ENCODE measurements around the gene CHD2.
"Not testable (repeated sequence)": the region's sequence is repeated elsewhere in the genome, so short reads cannot be mapped to it uniquely, and the experiment has no call there.

The CHD2 gene

DNA sequence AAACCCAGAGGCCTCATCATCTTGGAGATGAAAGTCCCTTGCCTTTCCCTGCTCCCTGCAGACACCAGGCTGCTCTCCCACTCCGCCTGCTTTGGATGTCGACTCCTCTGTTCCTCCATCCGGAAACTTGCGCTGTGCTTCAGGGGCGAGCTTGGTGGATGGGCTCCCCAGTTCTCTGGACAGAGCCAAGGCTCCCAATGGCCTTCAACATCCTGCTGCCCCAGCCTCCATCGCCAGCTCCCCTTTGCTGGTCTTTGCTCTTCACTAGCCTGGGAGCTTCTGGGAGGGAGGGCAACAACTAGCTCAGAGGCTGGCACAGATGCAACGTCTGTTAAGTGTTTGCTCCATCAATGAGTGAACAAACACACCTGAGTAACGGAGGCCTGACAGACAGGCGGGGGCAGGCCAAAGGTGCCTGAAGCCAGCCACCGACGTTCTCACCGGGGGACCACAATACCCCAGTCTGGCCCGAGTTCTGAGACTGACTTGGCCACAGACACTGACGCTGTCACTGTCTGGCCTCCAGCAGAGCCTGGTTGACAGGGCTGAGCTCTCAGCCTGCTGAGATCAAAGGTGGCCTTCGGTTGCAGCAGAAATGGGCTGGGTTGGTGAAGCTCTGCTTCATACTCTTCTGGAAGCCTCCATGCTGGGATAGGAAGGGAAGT lies 149.9 kb downstream of the CHD2 start:
- no peak for DNase-seq (ENCODE audit: low read depth in 2 of 2)

- DNase-seq (ENCODE audit: low read depth in 2 of 2): no peak
Observed at GRCh38 chr15:93050648-93051047, 150.5 kb downstream of the CHD2 start.

GRCh38 chr15:93051236-93052089 lies 151.3 kb downstream of the CHD2 start:
- no peak for DNase-seq (ENCODE audit: low read depth in 2 of 2)

- no peak for DNase-seq (ENCODE audit: low read depth in 2 of 2)
Observed at GRCh38 chr15:93052090-93052879, 152.2 kb downstream of the CHD2 start.

DNA sequence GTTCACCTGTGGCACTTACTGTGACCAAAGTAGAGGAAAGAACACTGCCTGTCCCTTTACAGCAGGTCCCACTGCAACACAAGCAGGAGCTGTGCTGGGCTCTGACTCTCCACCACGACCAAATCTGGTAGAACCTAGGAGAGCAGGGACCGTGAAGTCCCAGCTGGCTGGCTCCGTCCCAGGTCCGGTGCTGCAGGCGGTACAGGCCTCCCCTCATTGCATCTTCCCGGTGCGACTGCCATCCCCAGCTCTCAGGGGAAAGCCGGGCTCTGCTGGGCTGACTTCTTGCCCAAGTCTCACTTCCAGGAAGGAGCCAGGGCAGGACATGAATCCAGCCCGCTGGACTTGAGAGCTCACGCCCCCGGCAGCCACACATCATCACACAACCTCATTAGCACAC lies 155.1 kb downstream of the CHD2 start:
- DNase-seq (ENCODE audit: low read depth in 2 of 2): no peak

DNA sequence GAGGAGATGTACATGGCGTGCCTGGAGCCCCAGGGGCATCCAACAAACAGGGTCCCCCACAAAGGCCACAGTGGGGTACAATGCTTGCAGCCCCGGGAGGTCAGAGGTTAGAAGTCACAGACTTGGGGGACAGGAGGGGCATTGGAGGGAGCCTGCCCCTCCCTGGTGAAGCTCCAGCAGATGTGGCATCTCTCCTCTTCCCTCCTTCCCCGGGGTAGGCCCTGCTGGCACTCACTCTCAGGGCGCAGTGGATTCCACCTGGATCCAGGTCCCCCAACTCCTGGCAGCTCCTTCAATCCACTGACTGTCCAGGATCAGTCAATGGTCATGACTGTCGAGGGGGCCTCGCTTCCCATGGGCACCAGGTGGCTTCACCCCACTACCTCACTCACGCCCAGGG lies 156.7 kb downstream of the CHD2 start:
- DNase-seq (ENCODE audit: low read depth in 2 of 2): no peak

GRCh38 chr15:93057618-93058017 lies 157.5 kb downstream of the CHD2 start:
- DNase-seq (ENCODE audit: low read depth in 2 of 2): no peak

- DNase-seq (ENCODE audit: low read depth in 2 of 2): no peak
Observed at GRCh38 chr15:93058128-93058527, 158.0 kb downstream of the CHD2 start.

- DNase-seq (ENCODE audit: low read depth in 2 of 2): no peak
Observed at GRCh38 chr15:93058904-93059427, 158.8 kb downstream of the CHD2 start.

- DNase-seq (ENCODE audit: low read depth in 2 of 2): no peak
Observed at GRCh38 chr15:93059442-93059841, 159.3 kb downstream of the CHD2 start.

DNA sequence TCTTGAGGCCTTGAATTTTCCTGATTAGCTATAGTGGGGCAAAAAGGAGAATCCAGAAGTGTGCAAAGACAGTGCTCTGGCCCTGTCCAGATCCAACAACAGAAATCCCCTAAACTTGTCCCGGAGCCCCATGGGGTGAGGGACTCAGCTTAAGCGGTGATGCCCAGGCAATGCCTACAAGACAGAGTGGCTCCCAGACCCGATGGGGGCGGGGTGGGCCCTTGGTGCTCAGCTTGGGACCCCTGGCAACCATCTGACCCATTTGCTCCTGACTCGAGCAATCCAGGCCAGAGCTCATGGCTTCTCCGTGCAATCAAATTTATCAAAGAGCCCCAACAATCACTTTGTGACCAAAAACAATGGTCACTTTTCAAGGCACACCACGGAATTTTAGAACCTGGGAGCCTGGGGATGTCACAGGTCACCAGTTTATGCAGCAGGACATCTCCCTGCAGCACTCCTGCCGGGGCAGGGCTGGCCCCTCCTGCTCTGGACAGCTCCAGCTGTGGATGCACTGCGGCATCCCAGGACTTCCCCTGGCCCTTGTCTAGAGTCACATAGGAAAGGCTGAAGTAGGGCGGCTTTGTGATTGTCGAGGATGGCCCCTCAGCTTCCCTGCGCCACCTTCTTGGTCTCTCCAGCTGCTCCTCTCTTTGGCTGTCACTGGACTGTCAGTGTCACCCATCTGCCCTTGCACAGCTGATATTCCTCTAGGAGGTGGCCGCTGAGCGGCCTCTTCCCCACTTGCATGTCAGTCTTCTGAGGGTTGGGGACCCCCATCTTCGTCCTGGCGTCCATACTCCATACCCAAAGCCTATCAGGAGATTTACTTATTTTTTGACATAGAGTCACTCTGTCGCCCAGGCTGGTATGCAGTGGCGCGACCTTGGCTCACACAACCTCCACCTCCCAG lies 160.5 kb downstream of the CHD2 start:
- no peak for DNase-seq (ENCODE audit: low read depth in 2 of 2)

DNA sequence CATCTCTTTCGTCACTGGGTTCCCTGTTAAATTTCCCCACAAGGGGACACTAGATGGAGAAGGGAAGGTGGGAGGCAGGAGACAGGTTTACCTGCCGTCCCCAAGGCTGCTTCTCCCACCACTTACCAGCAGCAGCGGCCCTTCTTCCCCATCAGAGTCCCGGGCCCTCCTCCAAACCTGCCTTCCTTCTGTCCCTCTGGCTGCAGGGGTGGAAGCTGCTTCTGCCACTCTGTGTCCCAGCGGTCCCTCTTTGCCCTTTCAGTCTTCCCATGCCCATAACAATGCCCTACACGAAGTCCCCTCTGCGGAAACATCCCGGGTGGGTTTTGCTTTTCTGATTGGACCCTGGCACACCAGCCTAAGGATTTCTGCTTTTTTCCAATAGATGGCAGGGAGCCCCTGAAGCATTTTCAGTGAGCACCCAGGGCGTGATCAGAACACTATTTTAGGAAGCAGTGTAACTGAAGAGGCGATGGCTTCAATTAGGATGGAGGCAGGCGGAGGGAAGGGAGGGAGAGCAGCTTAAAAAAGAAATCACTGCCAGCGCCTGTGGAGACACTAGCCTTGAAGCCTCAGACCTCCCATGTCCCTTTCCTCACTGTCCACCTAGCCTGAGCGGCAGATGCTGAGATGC lies 162.6 kb downstream of the CHD2 start:
- DNase-seq (ENCODE audit: low read depth in 2 of 2): not testable (repeated sequence)

GRCh38 chr15:93063262-93063671 lies 163.1 kb downstream of the CHD2 start:
- no peak for DNase-seq (ENCODE audit: low read depth in 2 of 2)

- DNase-seq (ENCODE audit: low read depth in 2 of 2): no peak
Observed at GRCh38 chr15:93063796-93064690, 163.9 kb downstream of the CHD2 start.

DNA sequence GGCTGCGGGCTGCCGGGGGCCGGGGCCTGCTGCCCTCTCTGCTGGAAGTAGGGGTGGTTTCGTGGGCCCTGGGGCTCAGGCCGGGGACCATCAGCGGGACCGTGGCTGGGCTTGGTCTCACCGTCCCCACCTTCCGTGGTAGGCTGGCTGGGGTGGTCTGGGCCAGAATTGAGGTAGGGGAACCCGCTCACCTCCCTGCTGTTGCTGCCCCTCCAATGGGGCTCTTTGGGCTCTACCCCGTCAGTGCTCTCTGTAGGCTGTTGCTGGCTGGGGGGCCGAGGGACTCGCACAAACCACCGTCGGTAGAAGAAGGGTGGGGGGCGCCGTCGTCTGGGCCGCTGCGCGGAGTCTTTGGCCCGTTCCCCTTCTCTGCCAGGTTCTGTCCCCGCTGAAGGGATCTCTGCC lies 165.5 kb downstream of the CHD2 start:
- no peak for DNase-seq (ENCODE audit: low read depth in 2 of 2)

- no peak for DNase-seq (ENCODE audit: low read depth in 2 of 2)
Observed at GRCh38 chr15:93066224-93066681, 166.1 kb downstream of the CHD2 start.

DNA sequence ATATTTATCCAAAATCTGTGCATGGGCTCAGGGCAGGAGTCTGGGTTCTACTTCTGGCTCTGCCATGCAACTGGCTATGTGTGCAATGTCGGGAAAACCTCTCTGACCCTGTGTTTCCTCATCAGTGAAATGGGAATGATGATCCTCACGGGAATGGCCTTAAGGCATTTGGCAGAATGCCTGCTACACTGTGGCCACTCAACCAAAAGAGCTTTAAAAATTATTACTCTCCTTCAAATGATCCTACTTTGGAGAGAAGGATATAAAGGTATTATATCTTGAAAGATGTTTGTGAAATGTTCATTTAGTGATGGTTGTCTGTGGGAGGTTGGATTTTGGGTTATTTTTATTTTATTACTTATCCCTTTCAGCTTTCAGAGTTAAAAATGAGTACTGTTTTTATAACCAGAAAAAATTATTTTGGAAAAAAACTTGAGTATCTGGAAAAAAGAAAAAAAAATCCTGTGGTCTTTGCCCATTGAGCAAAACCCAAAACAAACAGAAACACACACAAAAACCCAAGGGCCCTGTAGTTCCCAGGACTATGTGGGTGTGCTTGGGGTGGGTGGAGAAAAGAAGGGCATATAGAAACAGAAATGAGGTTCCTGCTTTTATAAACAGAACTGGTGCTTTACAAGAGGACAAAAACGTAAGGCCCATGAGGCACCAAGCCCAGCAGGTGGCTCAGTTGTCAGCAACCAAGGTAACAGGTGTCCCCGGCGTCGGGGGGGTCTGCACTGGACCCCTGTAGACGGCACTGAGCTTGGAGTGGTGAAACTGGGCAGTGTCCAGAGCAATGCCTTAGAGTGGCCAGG lies 166.9 kb downstream of the CHD2 start:
- no peak for DNase-seq (ENCODE audit: low read depth in 2 of 2)

DNA sequence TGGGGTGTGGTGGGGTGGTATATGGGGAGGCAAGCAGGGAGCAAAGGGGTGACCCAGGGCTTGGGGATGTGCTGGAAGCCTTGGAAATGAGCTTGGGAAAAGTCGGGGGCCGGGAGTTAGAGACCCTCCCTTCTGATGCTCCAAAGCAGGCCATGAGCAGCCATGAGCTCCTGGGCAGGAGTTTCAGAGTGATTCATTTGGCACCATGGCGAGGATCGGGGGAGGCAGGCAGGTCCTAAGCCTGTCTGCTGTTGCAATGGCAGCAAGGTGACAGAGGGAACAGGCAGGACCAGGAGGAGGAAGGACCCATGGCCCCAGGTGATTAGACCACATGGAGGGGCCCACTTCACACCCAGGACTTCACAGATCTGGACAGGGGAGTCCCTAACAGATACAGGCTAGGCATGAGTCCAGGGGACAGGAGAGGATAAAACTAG lies 167.5 kb downstream of the CHD2 start:
- no peak for DNase-seq (ENCODE audit: low read depth in 2 of 2)

All from stimulated activated CD8-positive, alpha-beta memory T cell treated with anti-CD3 and anti-CD28 coated beads, Interleukin-2, amount 100 ng/mL, for 1 hour (primary cell).